Panc1 (cell line): ENCODE data around the gene VTI1A. TPM values are rescaled to one million over a fixed set of nuclear protein-coding genes. Genes with fewer than 3 reads are reported as not detected.

Experiments
- ATAC-seq: fragments of 200-7000 bp; cut with Tn5 transposase; 2 replicates; pipeline ENCODE4 v1.9.1; 2020; ENCODE audit warnings: mild to moderate bottlenecking, moderate library complexity
- BruUV-seq: library from RNA; stranded (reverse); fragments of 400-500 nt; replicated peaks from 2 replicates; lab custom pipeline; 2021; lab: Mats Ljungman, UMichigan
- CTCF ChIA-PET: fragments of 300-600 bp; sonication (Branson Sonifier 250); formaldehyde crosslinking; loops from one replicate; lab custom pipeline; 2022; ENCODE audit warnings: antibody characterized with exemption; lab: Charles Lee
- POLR2A ChIA-PET: fragments of 300-600 bp; sonication (Branson Sonifier 250); formaldehyde crosslinking; loops from one replicate; lab custom pipeline; 2022; ENCODE audit warnings: antibody characterized with exemption; lab: Charles Lee
- DNase-seq: peaks from one replicate; pipeline ENCODE4 v3.0.0-alpha.2; 2010; ENCODE audit warnings: low read depth, low spot score
- H3K27ac ChIP-seq: 2 replicates; pipeline ENCODE4 v1.5.1; 2011; ENCODE audit warnings: mild to moderate bottlenecking, low read length, inconsistent platforms
- H3K27me3 ChIP-seq: fragments of 200-500 bp; sonication (Bioruptor generic); 2 replicates; pipeline ENCODE4 v1.6.0; 2014; ENCODE audit warnings: low read length, inconsistent platforms; ENCODE audit not compliant: control insufficient read depth, insufficient read depth
- H3K36me3 ChIP-seq: fragments of 200-500 bp; sonication (Bioruptor generic); 2 replicates; pipeline ENCODE4 v1.5.1; 2014; ENCODE audit warnings: inconsistent platforms, mild to moderate bottlenecking, low read length, moderate library complexity; ENCODE audit not compliant: control insufficient read depth, insufficient read depth
- H3K4me1 ChIP-seq: 2 replicates; pipeline ENCODE4 v1.5.1; 2011; ENCODE audit warnings: inconsistent platforms, mild to moderate bottlenecking, low read length, moderate library complexity; ENCODE audit not compliant: control insufficient read depth, insufficient read depth
- H3K4me3 ChIP-seq, 2 experiments: 2 replicates each; pipeline ENCODE4 v1.5.1; 2011 to 2012; ENCODE audit warnings: low read depth in 2 of 2, low read length in 2 of 2, mild to moderate bottlenecking in 2 of 2, inconsistent platforms in 1 of 2, moderate library complexity in 1 of 2
- H3K9me3 ChIP-seq: fragments of 200-500 bp; sonication (Bioruptor generic); 2 replicates; pipeline ENCODE4 v1.5.1; 2014; ENCODE audit warnings: low read depth, mild to moderate bottlenecking, inconsistent platforms, low read length, moderate library complexity; ENCODE audit not compliant: control insufficient read depth, insufficient read depth
- POLR2AphosphoS5 ChIP-seq: IDR thresholded peaks from 2 replicates; pipeline ENCODE4 v1.6.1; 2012; ENCODE audit warnings: mild to moderate bottlenecking, low read depth, low read length, moderate library complexity
- SIN3A ChIP-seq: IDR thresholded peaks from 2 replicates; pipeline ENCODE4 v1.6.1; 2012; ENCODE audit warnings: low read depth, mild to moderate bottlenecking, low read length, moderate library complexity, borderline replicate concordance; ENCODE audit not compliant: insufficient read depth
- TCF7L2 ChIP-seq: IDR thresholded peaks from 2 replicates; pipeline ENCODE4 v1.6.1; 2011; ENCODE audit warnings: mild to moderate bottlenecking, low read depth, low read length, inconsistent platforms
- in situ Hi-C: cut with HindIII; loops from 2 replicates; pipeline ENCODE4 v1.10.0; 2016; ENCODE audit warnings: low sequenced_read_pairs, low pct_unique_long_range_greater_than_20kb
- intact Hi-C: fragments of 100-400 bp; cut with micrococcal nuclease; formaldehyde crosslinking; loops from one replicate; pipeline ENCODE4 v1.10.0; 2022; ENCODE audit not compliant: unreplicated experiment
- total RNA-seq: library from RNA; stranded (reverse); gene quantifications from one replicate; pipeline ENCODE4 v1.2.1, GENCODE V29; 2021; ENCODE audit not compliant: unreplicated experiment
- TF ChIP-seq, protein P1 (sequence below): fragments of 450-650 bp; IDR thresholded peaks from 2 replicates; pipeline ENCODE4 v1.5.1; 2017; ENCODE audit warnings: mild to moderate bottlenecking
- TF ChIP-seq, protein P2 (sequence below), 2 experiments: IDR thresholded peaks; 2 replicates each; pipeline ENCODE4 v1.6.1; 2011 to 2012; ENCODE audit warnings: low read depth in 2 of 2, control low read depth in 1 of 2, low read length in 1 of 2, mild to moderate bottlenecking in 1 of 2, moderate library complexity in 1 of 2; ENCODE audit not compliant: insufficient read depth in 1 of 2

The VTI1A gene
- total RNA-seq, 1 experiment from 2014 or later, result 36.3 TPM

DNA sequence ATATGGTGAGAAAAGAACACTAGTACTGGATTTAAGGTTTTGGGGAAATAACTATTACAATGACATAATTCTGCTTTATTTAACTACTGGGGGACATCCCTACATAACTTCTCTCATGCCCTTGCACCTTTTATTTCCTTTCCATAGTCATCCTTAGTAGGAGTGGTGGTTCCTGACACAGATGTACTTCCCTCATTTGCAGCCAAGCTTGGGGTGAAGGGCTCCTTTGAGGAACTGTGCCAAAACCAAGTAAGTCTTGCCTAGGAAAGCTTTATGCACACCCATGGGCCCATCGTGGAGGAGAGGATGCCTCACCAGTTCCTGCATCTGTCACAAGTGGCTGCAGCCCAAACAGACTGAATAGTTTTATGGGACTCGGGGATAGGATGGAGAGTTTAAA lies 20.9 kb upstream of the VTI1A start:
- no TSS peak for BruUV-seq
- POLR2A ChIA-PET, result interaction anchor here (0.6 to 0.8 kb wide), 2 partner anchors 10 to 25 kb away, joined by 3 to 6 read pairs; no protein-coding TSS in a partner anchor

DNA sequence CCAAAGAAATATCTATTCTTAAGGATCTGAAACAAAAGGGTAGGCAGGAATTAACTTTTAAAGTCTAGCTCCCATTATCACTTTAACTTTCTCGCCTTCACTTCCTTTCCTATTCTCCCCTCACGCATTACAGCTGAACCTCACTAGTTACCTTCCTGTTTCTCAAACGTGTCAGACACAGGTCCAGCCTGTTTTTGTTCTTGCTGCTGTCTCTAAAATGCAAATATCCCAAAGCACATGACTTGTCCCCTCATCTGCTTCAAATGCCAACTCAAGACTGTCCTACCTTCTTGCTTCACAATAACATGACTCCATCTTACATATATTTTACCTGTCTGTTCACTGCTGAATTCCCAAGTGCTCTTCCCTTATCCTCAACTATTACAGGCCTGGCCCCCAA lies 17.9 kb upstream of the VTI1A start:
- BruUV-seq, result no TSS peak
- Histone ChIP-seq H3K4me1 (no peaks in the 10 kb centered on the region), H3K27me3 (no peaks in the 10 kb centered on the region), H3K27ac (no peak overlapping the region), H3K9me3 (no peaks in the 10 kb centered on the region), H3K4me3 (no peak overlapping the region), H3K36me3 (peaks cover 29% of the 10 kb centered on the region)
- in situ Hi-C loops (no loop called here), intact Hi-C loops (no loop called here)
- no peak for DNase-seq
- no peak for ATAC-seq
- ChIA-PET POLR2A (no interaction called here), CTCF (interaction anchor here (0.6 kb wide), 1 partner anchor 690 kb away, joined by 7 read pairs; no protein-coding TSS in a partner anchor)
- TF ChIP-seq POLR2AphosphoS5, result no peak
- TF ChIP-seq, protein P1, sequence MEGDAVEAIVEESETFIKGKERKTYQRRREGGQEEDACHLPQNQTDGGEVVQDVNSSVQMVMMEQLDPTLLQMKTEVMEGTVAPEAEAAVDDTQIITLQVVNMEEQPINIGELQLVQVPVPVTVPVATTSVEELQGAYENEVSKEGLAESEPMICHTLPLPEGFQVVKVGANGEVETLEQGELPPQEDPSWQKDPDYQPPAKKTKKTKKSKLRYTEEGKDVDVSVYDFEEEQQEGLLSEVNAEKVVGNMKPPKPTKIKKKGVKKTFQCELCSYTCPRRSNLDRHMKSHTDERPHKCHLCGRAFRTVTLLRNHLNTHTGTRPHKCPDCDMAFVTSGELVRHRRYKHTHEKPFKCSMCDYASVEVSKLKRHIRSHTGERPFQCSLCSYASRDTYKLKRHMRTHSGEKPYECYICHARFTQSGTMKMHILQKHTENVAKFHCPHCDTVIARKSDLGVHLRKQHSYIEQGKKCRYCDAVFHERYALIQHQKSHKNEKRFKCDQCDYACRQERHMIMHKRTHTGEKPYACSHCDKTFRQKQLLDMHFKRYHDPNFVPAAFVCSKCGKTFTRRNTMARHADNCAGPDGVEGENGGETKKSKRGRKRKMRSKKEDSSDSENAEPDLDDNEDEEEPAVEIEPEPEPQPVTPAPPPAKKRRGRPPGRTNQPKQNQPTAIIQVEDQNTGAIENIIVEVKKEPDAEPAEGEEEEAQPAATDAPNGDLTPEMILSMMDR, result no peak
- TF ChIP-seq, protein P2, sequence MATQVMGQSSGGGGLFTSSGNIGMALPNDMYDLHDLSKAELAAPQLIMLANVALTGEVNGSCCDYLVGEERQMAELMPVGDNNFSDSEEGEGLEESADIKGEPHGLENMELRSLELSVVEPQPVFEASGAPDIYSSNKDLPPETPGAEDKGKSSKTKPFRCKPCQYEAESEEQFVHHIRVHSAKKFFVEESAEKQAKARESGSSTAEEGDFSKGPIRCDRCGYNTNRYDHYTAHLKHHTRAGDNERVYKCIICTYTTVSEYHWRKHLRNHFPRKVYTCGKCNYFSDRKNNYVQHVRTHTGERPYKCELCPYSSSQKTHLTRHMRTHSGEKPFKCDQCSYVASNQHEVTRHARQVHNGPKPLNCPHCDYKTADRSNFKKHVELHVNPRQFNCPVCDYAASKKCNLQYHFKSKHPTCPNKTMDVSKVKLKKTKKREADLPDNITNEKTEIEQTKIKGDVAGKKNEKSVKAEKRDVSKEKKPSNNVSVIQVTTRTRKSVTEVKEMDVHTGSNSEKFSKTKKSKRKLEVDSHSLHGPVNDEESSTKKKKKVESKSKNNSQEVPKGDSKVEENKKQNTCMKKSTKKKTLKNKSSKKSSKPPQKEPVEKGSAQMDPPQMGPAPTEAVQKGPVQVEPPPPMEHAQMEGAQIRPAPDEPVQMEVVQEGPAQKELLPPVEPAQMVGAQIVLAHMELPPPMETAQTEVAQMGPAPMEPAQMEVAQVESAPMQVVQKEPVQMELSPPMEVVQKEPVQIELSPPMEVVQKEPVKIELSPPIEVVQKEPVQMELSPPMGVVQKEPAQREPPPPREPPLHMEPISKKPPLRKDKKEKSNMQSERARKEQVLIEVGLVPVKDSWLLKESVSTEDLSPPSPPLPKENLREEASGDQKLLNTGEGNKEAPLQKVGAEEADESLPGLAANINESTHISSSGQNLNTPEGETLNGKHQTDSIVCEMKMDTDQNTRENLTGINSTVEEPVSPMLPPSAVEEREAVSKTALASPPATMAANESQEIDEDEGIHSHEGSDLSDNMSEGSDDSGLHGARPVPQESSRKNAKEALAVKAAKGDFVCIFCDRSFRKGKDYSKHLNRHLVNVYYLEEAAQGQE (IDR thresholded peaks at IDR 0.05; ENCODE audit: insufficient read depth in 1 of 2, low read depth in 2 of 2, low read length in 1 of 2), result no peak
- TF ChIP-seq SIN3A, result no peak
- no peak for TF ChIP-seq TCF7L2

More for the DNA sequence above, 20.9 kb upstream of the VTI1A start:
- ATAC-seq (no peak), DNase-seq (no peak)
- CTCF ChIA-PET, result no interaction called here
- intact Hi-C loops (no loop called here), in situ Hi-C loops (no loop called here)
- Histone ChIP-seq H3K27ac (no peak overlapping the region), H3K27me3 (no peaks in the 10 kb centered on the region), H3K36me3 (peaks cover 10% of the 10 kb centered on the region), H3K4me3 (no peak overlapping the region), H3K9me3 (no peaks in the 10 kb centered on the region), H3K4me1 (no peaks in the 10 kb centered on the region)
- TF ChIP-seq POLR2AphosphoS5 (no peak), SIN3A (no peak), TCF7L2 (no peak)
- TF ChIP-seq, protein P2 (IDR thresholded peaks at IDR 0.05; ENCODE audit: insufficient read depth in 1 of 2, low read depth in 2 of 2, low read length in 1 of 2), result no peak
